K562 (cell line): ENCODE results near the gene DMD.

Experiments
- EZH2 ChIP-seq: IDR thresholded peaks from 2 replicates; pipeline ENCODE4 v1.6.1; 2012; ENCODE audit warnings: low read depth, mild to moderate bottlenecking, inconsistent platforms, low read length, borderline replicate concordance
- KLF10 ChIP-seq: fragments of 250-450 bp; sonication (Bioruptor Pico); IDR thresholded peaks from 2 replicates; pipeline ENCODE4 v1.6.1; 2021; ENCODE audit warnings: matching md5 sums
- NONO ChIP-seq, 2 experiments: fragments of 200-400 bp in 1 of 2; fragments of 450-650 bp in 1 of 2; formaldehyde crosslinking in 1 of 2; IDR thresholded peaks; 2 replicates each; pipeline ENCODE4 v1.6.1; 2017; ENCODE audit warnings: low read depth in 2 of 2, mild to moderate bottlenecking in 2 of 2, moderate library complexity in 2 of 2, low read length in 1 of 2
- NR2F6 ChIP-seq: fragments of 450-650 bp; formaldehyde crosslinking; IDR thresholded peaks from 2 replicates; pipeline ENCODE4 v1.4.0; 2020; ENCODE audit warnings: mild to moderate bottlenecking
- NR3C1 ChIP-seq: sonication (generic); formaldehyde crosslinking; IDR thresholded peaks from 2 replicates; pipeline ENCODE4 v1.8.1; 2022; ENCODE audit warnings: missing genetic modification reagents
- SIN3A ChIP-seq, 2 experiments: fragments of 150-350 bp in 1 of 2; IDR thresholded peaks; 2 replicates each; pipeline ENCODE4 v1.6.1; 2011 to 2016; ENCODE audit warnings: borderline replicate concordance in 2 of 2, low read depth in 2 of 2, low read length in 2 of 2, mild to moderate bottlenecking in 2 of 2, moderate library complexity in 2 of 2; ENCODE audit not compliant: control insufficient read depth in 1 of 2
- SMARCA4 ChIP-seq: fragments of 450-650 bp; IDR thresholded peaks from 2 replicates; pipeline ENCODE4 v1.6.1; 2016
- TF ChIP-seq, protein P1 (sequence below), 3 experiments: IDR thresholded peaks in 2 of 3; conservative IDR thresholded peaks in 1 of 3; 2 replicates each; pipeline ENCODE4 v1.5.1; 2011 to 2012; ENCODE audit warnings: low read length in 3 of 3, mild to moderate bottlenecking in 3 of 3, control low read depth in 2 of 3, improper control_type of control experiment in 1 of 3, inconsistent platforms in 1 of 3, low read depth in 1 of 3, mixed read lengths in 1 of 3, moderate library complexity in 1 of 3; ENCODE audit not compliant: insufficient read depth in 2 of 3

DNA sequence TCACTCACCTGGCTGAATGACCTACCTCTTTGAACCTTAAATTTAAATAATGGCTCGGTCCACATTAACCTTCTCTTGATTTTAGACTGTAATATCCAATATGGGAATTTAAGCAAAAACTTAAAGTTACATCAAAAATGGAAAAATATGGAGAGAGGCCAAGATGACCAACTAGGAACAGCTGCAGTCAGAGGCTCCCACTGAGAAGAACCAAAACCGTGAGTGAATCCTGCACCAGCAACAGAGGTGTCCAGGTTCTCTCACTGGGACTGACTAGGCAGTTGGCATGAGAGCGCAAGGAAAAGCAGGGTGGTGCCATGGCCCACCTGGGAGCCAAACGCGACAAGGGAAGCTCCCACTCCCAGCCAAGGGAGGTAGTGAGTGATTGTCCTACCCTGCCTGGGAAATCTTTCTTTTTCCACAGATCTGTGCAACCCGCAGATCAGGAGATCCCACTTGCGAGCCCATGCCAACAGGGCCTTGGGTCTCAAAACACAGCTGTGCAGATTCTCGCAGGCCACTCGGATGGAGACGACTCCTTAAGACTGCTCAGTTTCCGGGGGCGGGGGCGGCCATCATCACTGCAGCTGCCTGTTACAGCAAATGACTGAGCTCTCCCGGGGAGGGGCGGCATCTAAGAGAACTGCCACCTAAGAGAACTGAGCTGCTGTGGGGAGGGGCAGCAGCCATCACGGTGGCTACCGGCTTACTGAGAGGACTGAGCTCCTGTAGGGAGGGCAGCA, 343.4 kb downstream of the DMD start:
- TF ChIP-seq SMARCA4 (no peak), NR2F6 (CRISPR knock-in tag) (no peak), KLF10 (CRISPR knock-in tag) (no peak), EZH2 (no peak), SIN3A (IDR thresholded peaks at IDR 0.05; ENCODE audit: borderline replicate concordance in 2 of 2, control insufficient read depth in 1 of 2, low read depth in 2 of 2, low read length in 2 of 2) (no peak), NR3C1 (CRISPR knock-in tag) (no peak), NONO (IDR thresholded peaks at IDR 0.05; ENCODE audit: low read depth in 2 of 2, low read length in 1 of 2) (no peak)
- TF ChIP-seq, protein P1, sequence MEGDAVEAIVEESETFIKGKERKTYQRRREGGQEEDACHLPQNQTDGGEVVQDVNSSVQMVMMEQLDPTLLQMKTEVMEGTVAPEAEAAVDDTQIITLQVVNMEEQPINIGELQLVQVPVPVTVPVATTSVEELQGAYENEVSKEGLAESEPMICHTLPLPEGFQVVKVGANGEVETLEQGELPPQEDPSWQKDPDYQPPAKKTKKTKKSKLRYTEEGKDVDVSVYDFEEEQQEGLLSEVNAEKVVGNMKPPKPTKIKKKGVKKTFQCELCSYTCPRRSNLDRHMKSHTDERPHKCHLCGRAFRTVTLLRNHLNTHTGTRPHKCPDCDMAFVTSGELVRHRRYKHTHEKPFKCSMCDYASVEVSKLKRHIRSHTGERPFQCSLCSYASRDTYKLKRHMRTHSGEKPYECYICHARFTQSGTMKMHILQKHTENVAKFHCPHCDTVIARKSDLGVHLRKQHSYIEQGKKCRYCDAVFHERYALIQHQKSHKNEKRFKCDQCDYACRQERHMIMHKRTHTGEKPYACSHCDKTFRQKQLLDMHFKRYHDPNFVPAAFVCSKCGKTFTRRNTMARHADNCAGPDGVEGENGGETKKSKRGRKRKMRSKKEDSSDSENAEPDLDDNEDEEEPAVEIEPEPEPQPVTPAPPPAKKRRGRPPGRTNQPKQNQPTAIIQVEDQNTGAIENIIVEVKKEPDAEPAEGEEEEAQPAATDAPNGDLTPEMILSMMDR (IDR thresholded peaks at IDR 0.05 in 2 of 3, conservative IDR thresholded peaks at IDR 0.05 in 1 of 3; ENCODE audit: insufficient read depth in 2 of 3, low read depth in 1 of 3, low read length in 3 of 3): no peak
